Tibial artery (tissue), 4 donors: ENCODE data around the gene IPO13.

Experiments
- DNase-seq, 2 donors: peaks; one replicate each; pipeline ENCODE4 v3.0.0-alpha.2; 2019
- H3K27ac ChIP-seq, 2 donors: fragments of 200-600 bp; sonication (generic) in 1 of 2; 1 replicate in 1 of 2; 2 replicates in 1 of 2; pipeline ENCODE4 v1.5.1; 2018 to 2019; ENCODE audit warnings: mild to moderate bottlenecking in 1 of 2
- H3K27me3 ChIP-seq, 2 donors: fragments of 200-600 bp; sonication (generic) in 1 of 2; one replicate each; pipeline versions ENCODE4 v1.5.1 to v1.6.0; 2016 to 2019
- H3K36me3 ChIP-seq, 3 donors: fragments of 200-600 bp; sonication (generic) in 2 of 3; one replicate each; pipeline ENCODE4 v1.5.1; 2016 to 2019; ENCODE audit warnings: mild to moderate bottlenecking in 2 of 3
- H3K4me1 ChIP-seq, 4 donors: fragments of 200-600 bp; sonication (generic) in 2 of 4; 1 replicate in 3 of 4; 2 replicates in 1 of 4; pipeline ENCODE4 v1.5.1; 2016 to 2019
- H3K4me3 ChIP-seq, 2 donors: fragments of 200-600 bp; sonication (generic) in 1 of 2; 1 replicate in 1 of 2; 2 replicates in 1 of 2; pipeline ENCODE4 v1.5.1; 2018 to 2019; ENCODE audit warnings: mild to moderate bottlenecking in 2 of 2
- H3K9me3 ChIP-seq, 3 donors: fragments of 200-600 bp; sonication (generic) in 1 of 3; one replicate each; pipeline ENCODE4 v1.5.1; 2016 to 2019
- intact Hi-C: fragments of 100-400 bp; cut with DNase I; formaldehyde crosslinking; loops from one replicate; pipeline ENCODE4 v1.15.0; 2023; ENCODE audit warnings: low total_unique reads
- TF ChIP-seq, protein P1 (sequence below), 2 experiments: fragments of 200-600 bp in 1 of 2; fragments of 450-650 bp in 1 of 2; IDR thresholded peaks; one replicate each; pipeline ENCODE4 v1.5.1; 2017 to 2019; ENCODE audit warnings: antibody characterized with exemption in 2 of 2, mild to moderate bottlenecking in 1 of 2, moderate library complexity in 1 of 2

Gene IPO13

DNA sequence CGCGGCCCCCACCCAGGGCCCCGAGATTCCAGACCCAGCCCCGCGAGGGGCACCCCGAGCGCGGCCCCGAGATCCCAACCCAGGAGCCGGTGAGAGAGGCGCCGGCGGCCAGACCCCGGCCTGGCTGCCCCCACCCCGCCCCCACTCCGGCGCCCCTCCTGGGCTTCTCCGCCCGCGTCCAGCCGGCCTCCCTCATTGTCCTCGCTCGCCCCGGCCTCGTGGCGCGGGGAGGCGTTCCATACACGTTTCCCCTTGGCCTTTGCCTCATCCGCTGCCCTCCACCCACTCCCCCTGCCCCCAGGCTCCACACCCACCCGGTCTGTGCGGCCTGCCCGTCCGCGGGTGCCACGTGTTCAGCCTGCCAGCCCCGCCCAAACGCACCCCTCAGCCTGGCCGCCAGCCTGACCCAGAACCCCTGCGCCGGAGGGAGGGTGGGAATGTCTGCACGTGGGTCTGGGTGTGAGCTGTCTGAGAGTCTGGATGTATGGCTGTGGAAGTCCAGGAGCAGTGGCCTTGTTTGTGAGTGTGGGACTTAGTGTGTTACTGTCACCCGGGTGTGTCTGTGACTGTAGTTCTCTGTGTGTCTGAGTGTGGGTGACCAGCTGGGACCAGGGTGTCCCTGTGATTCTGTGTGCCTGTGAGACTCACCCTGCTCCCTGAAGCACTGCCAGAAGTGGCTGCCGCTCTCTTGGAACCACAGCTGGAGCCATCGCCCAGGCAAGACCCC is 32.9 kb downstream of the IPO13 start:
- H3K27me3 ChIP-seq: no peaks in the 10 kb centered on the region
- intact Hi-C loops: no loop called here
- H3K9me3 ChIP-seq: no peaks in the 10 kb centered on the region
- H3K4me1 ChIP-seq: peaks cover 0 to 50% (median 40%) of the 10 kb centered on the region in 4 donors
- peaks cover 12 to 32% (median 16%) of the 10 kb centered on the region in 3 donors for H3K36me3 ChIP-seq
- H3K4me3 ChIP-seq: peak overlapping the region; percentile 64 to 93
- peak in 1 of 2 donors; percentile 74 for DNase-seq
- H3K27ac ChIP-seq: peak overlapping the region; percentile 63 to 74
- TF ChIP-seq, protein P1, sequence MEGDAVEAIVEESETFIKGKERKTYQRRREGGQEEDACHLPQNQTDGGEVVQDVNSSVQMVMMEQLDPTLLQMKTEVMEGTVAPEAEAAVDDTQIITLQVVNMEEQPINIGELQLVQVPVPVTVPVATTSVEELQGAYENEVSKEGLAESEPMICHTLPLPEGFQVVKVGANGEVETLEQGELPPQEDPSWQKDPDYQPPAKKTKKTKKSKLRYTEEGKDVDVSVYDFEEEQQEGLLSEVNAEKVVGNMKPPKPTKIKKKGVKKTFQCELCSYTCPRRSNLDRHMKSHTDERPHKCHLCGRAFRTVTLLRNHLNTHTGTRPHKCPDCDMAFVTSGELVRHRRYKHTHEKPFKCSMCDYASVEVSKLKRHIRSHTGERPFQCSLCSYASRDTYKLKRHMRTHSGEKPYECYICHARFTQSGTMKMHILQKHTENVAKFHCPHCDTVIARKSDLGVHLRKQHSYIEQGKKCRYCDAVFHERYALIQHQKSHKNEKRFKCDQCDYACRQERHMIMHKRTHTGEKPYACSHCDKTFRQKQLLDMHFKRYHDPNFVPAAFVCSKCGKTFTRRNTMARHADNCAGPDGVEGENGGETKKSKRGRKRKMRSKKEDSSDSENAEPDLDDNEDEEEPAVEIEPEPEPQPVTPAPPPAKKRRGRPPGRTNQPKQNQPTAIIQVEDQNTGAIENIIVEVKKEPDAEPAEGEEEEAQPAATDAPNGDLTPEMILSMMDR (IDR thresholded peaks at IDR 0.05): no peak

GRCh38 chr1:43980255-43981134 is 33.7 kb downstream of the IPO13 start:
- peaks cover 0 to 48% (median 37%) of the 10 kb centered on the region in 4 donors for H3K4me1 ChIP-seq
- no peak for DNase-seq
- peaks cover 12 to 40% (median 21%) of the 10 kb centered on the region in 3 donors for H3K36me3 ChIP-seq
- H3K9me3 ChIP-seq: no peaks in the 10 kb centered on the region
- TF ChIP-seq, protein P1 (IDR thresholded peaks at IDR 0.05): no peak
- intact Hi-C loops: no loop called here
- peak overlapping the region; percentile 64 to 93 for H3K4me3 ChIP-seq
- H3K27me3 ChIP-seq: no peaks in the 10 kb centered on the region
- H3K27ac ChIP-seq: peak overlapping the region; percentile 63 to 74

- Histone ChIP-seq H3K4me1 (peaks cover 0 to 42% (median 31%) of the 10 kb centered on the region in 4 donors), H3K27me3 (no peaks in the 10 kb centered on the region), H3K27ac (no peak overlapping the region), H3K9me3 (no peaks in the 10 kb centered on the region), H3K4me3 (no peak overlapping the region), H3K36me3 (peaks cover 12 to 46% (median 21%) of the 10 kb centered on the region in 3 donors)
- DNase-seq: no peak
- intact Hi-C loops: no loop called here
- TF ChIP-seq, protein P1 (IDR thresholded peaks at IDR 0.05): no peak
Observed at GRCh38 chr1:43981135-43981491, 34.4 kb downstream of the IPO13 start.

GRCh38 chr1:43981636-43982035 is 34.9 kb downstream of the IPO13 start:
- no peak for DNase-seq
- peaks cover 0 to 36% (median 26%) of the 10 kb centered on the region in 4 donors for H3K4me1 ChIP-seq
- intact Hi-C loops: no loop called here
- no peak overlapping the region for H3K27ac ChIP-seq
- H3K9me3 ChIP-seq: no peaks in the 10 kb centered on the region
- TF ChIP-seq, protein P1 (IDR thresholded peaks at IDR 0.05): no peak
- no peaks in the 10 kb centered on the region for H3K27me3 ChIP-seq
- peaks cover 9 to 42% (median 17%) of the 10 kb centered on the region in 3 donors for H3K36me3 ChIP-seq
- no peak overlapping the region for H3K4me3 ChIP-seq

DNA sequence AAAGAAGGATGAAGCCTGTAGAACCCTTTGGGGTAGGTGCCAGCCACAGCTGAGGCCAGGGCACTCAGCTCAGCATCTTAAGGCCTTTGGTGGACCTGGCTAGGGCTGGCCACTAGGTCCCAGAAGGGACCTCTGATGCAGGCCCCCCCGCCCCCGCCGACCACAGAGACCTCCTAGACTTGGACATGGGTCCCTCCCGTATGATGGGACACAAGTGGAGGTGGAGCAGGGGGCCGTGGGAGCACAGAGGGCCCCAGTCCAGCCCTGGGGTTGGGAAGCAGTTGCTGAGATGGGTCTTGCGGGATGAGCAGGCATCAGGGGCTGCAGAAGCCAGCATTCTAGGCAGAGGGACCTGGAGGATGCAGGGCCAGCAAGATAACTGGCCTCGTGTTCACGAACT is 35.5 kb downstream of the IPO13 start:
- intact Hi-C loops: no loop called here
- TF ChIP-seq, protein P1 (IDR thresholded peaks at IDR 0.05): no peak
- Histone ChIP-seq H3K9me3 (no peaks in the 10 kb centered on the region), H3K4me3 (no peak overlapping the region), H3K4me1 (peaks cover 0 to 30% (median 20%) of the 10 kb centered on the region in 4 donors), H3K27ac (no peak overlapping the region), H3K27me3 (no peaks in the 10 kb centered on the region), H3K36me3 (peaks cover 3 to 36% (median 11%) of the 10 kb centered on the region in 3 donors)
- DNase-seq: no peak
